Fibroblast of skin of back (primary cell): Measurements from ENCODE around the gene PI4KB.
"Not testable (repeated sequence)": the region's sequence is repeated elsewhere in the genome, so short reads cannot be mapped to it uniquely, and the experiment has no call there.

ENCODE experiments used
- DNase-seq: peaks from one replicate; pipeline ENCODE4 v3.0.0-alpha.2; 2013

PI4KB gene

GRCh38 chr1:151275341-151275740 lies 51.9 kb downstream of the PI4KB start:
- not testable (repeated sequence) for DNase-seq

DNA sequence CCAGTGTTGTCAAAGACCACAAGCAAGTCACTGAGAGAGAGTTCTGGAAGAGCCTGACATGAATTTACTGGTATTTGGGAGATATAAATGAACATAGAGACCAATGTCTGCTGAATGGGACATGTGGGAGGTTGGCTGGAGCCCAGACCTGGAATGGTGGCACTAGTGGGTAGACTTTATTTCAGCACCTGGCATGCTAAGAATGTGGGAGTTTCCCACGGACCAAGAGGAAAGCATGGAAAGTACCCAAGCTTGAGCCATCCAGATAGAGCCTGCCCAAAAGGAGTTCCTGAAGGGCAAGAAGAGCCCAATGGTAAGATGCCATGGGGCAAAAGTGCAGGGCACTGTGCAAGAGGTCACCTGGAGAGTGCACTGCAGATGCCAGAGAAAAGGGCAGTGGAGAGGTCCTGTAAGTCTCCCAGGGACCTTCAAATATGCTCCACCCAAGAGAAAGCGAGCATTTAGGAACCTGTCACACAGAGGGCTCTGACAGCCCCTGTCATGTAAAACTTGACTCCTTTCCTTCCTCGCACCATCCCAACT lies 53.2 kb downstream of the PI4KB start:
- no peak for DNase-seq

GRCh38 chr1:151267760-151268159 lies 59.5 kb downstream of the PI4KB start:
- no peak for DNase-seq

- DNase-seq = no peak
Observed at GRCh38 chr1:151266821-151267220, 60.4 kb downstream of the PI4KB start.

DNA sequence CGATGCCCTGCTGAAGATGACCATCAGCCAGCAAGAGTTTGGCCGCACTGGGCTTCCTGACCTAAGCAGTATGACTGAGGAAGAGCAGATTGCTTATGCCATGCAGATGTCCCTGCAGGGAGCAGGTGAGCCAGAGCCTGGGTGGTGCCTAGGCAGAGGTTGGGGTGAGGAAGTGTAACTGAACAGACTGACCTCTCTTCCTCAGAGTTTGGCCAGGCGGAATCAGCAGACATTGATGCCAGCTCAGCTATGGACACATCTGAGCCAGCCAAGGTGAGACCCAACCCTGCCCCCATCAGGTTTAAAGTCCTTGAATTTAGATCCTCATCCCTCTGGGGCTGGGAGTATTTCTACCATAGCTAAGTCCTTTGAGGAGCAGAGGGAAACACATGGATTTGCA lies 60.9 kb downstream of the PI4KB start:
- DNase-seq = no peak

GRCh38 chr1:151265446-151266236 lies 61.6 kb downstream of the PI4KB start:
- DNase-seq = no peak

DNA sequence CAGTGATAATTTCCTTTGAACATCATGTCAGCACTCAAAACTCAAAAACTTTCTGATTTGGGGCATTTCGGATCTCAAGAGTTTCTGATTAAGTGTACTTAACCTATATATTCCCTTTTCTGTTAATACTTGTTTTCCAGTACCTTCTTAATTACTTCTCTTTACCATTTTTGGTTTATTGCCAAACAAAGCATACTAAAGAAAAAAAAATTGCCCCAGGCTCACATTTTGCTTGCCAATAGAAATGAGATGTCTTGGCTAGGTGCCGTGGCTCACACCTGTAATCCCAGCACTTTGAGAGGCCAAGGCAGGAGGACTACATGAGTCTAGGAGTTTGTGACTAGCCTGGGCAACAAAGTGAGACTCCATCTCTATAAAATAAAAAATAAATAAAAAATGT lies 67.9 kb downstream of the PI4KB start:
- DNase-seq = no peak

GRCh38 chr1:151255381-151255780 lies 71.8 kb downstream of the PI4KB start:
- DNase-seq = peak; percentile 1

- peak; percentile 97 for DNase-seq
Observed at GRCh38 chr1:151254217-151255213, 72.7 kb downstream of the PI4KB start, which contains the start of gene PSMD4. Gene PSMD4 (plus strand): TSS chr1:151254734. CDS start chr1:151254783, 49 bp downstream.

DNA sequence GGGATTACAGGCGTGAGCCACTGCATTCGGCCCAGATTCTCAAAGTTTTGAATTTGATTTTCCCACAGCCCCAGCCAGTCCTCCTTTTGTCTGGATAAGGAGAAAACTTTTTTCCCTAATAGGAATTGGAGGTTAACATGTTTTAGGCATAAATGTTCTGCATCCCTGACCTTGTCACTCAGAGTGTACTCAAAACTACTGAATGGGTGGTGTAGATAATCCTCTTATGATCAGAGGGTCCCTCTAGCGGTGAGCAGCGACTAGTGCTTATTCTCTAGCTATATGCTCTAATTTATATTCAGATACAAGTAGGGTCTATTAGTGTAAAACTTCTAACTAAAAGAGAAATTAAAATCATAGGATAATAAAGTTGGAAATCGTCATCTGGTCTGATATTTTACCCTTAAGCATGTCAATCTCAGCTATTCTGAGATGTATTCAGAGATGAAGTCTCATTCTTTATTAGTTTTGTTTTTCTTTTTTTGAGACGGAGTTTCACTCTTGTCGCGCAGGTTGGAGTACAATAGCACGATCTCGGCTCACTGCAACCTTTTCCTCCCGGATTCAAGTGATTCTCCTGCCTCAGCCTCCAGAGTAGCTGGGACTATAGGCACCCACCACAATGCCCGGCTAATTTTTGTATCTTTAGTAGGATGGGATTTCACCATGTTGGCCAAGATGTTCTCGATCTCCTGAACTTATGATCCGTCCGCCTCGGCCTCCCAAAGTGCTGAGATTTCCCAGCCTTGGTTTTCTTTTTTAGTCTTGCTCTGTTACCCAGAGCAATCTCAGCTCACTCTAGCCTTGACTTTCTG lies 75.4 kb downstream of the PI4KB start:
- peak; percentile 74 for DNase-seq

GRCh38 chr1:151246786-151247185 lies 80.4 kb downstream of the PI4KB start:
- DNase-seq = no peak

GRCh38 chr1:151243683-151244216 lies 83.5 kb downstream of the PI4KB start:
- no peak for DNase-seq

DNA sequence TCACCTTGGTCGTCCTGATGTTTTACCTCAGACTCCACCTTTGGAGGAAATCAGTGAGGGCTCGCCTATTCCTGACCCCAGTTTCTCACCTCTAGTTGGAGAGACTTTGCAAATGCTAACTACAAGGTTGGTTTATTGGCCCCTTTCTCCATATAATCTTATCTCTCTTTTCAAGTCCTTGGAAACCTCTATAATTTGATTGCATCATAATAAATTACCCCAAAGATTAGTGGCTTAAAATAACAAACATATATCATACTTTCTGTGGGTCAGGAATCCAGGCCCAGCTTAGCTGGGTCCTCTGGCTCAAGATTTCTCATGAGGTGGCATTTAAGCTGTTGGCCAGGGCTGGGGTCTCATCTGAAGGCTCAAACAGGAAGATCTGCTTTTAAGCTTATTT lies 84.8 kb downstream of the PI4KB start:
- DNase-seq = no peak
